OCI-M2 (cell line): ENCODE data around the gene TSHZ2.

Experiments
- DNase-seq: peaks from one replicate; lab custom pipeline; 2025; ENCODE audit not compliant: unreplicated experiment; lab: John Stamatoyannopoulos, UW

TSHZ2 gene

GRCh38 chr20:53274365-53274764, 302.2 kb downstream of the TSHZ2 start:
- no peak for DNase-seq

DNA sequence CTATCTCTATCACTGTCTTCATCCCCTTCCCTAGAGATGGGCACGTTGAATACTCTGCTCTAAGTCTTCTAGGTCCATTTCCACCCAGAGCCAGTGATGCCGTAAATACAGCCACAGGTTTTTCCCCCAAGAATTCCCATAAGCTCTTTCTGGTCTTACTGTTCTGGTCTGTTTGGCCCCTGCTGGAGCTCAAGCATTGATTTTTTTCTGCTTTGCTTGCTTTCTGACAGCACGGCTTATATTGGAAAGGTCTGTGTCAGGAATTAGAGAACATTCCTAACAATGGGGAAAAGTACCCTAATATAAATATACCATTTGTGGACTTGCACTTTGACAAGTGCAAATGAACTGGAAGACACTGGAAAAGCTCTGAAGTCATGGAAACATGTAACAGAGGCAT, 302.6 kb downstream of the TSHZ2 start:
- DNase-seq = no peak

- DNase-seq = no peak
Observed at GRCh38 chr20:53276143-53276542, 304.0 kb downstream of the TSHZ2 start.

DNA sequence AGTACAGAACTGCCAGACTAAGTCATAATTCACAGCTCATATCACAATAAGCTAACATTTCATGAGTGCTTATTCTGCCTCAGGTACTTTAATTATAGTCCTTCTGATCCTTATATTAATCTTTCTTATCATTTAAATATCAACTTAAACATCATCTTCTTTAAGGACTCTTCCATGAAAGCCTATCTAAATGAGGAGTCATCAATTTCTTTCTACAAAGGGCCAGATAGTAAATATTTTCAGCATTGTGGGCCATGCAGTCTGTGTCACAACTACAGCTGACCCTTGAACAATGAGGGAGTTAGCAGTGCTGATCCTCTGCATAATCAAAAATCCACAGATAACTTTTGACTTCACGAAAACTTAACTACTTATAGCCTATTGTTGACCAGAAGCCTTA, 306.4 kb downstream of the TSHZ2 start:
- no peak for DNase-seq

DNA sequence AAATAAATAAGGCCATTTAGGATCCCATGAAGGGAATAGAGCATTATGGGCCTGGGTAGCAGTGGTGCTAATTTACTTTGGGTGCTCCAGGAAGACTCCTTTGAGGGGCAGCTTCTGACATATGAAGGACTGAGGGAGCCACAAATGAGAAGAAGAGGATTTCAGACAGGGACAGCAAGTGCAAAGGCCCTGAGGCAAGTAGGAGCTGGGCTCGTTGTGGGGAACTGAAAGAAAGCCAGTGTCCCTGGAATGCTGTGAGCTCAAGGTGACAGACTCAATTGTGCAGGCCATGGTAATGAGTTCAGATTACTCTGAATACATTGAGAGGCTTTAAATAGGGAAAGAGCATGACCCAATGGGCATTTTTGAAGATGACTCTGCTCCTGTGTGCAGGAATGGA, 307.6 kb downstream of the TSHZ2 start:
- no peak for DNase-seq

DNA sequence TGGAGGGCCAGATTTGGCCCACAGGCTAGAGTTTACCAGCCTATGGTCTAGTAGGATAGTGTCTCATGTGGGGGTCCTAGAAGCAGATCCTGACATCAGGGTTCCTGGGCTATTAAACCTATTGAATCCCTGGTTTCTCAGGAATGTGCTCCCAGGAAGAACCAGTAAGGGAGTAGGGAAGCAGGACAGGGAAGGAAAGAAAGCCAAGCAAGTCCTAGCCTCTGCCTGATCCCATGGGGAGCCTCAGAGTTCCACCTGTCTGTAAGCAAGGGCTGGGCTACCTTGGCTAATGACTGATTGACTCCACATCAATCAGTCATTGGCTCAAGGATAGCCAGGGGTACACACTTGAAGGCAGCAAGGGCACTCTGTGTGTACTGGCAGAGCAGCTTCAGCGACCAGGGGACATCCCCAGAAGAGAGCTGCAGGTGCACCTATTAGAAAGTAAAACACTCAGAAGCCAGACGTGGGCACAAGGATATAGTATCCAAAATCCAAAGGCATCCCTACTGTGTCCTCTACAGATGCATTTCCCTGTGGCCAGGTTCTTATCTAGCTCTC, 309.5 kb downstream of the TSHZ2 start:
- DNase-seq = no peak

- no peak for DNase-seq
Observed at GRCh38 chr20:53282217-53282955, 310.2 kb downstream of the TSHZ2 start.

- DNase-seq = no peak
Observed at GRCh38 chr20:53283011-53283410, 310.9 kb downstream of the TSHZ2 start.

DNA sequence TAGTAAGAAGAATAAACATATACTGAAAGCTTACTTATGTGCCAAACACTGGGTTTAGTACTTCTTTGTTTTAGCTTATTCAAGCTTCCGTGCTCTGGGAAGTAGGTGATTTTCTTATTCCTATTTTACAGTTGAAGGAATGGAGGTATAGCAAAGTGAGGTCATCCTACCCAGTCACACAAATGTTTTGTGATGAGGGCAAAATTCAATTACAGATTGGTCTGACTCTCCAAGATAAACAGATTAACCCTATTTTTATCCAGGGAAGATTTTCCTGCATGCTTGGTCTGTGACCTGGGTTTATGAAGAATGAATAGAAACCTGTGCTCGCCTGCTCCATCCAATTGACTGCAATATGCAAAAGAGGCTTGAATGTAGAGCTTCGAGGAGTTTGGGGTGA, 311.4 kb downstream of the TSHZ2 start:
- DNase-seq = no peak

- DNase-seq = no peak
Observed at GRCh38 chr20:53284256-53284655, 312.1 kb downstream of the TSHZ2 start.

DNA sequence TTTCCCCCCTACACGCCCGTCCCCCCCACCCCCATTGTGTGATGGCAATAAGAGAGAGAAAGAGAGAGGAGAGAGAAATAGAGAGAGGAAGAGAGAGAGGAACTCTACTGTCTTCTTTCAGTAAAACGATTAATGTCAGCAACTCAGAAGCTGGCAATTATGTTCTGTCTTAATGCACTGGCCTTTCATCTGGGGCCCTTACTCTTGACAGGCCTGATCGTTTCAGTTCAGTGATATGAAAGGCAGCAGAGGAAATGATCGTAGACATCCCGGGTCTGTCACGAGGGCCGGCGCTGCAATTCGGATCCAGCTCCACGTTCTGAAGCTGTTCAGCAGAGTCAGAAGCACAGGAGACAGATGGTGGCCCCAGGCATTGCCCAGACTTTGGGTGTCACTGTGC, 312.5 kb downstream of the TSHZ2 start:
- no peak for DNase-seq

DNA sequence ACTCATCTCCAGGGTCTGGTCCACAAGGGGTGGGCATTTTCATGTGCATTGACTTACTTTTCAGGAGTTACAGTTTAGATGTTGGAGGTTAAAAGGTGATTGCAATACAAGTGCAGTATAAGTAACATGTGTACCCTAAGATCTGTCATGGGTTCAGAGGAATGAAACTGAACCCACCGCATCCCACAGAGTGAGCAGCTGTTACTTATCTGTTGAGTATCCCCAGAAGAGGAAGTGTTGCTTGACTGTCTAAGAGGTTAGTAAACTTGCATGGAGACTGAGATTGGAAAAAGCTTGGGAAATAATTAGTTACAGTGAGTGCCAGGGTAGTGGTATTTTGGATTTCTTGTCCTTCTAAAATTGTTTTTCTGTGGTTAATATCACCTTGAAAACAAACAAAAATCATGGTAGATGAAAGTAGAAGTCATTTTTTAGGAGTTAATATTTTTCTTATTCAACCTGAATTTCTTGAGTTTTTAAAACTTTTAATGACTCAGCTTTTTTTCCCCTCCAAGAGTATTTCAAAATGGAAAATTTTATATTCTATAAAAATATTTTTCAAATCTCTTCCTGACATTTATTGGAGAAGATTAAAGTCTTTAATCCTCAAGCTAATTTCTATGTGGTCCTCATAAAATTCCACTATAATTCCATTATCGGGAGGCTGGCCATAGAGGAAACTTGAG, 315.3 kb downstream of the TSHZ2 start:
- no peak for DNase-seq

GRCh38 chr20:53291548-53291947, 319.4 kb downstream of the TSHZ2 start:
- no peak for DNase-seq

DNA sequence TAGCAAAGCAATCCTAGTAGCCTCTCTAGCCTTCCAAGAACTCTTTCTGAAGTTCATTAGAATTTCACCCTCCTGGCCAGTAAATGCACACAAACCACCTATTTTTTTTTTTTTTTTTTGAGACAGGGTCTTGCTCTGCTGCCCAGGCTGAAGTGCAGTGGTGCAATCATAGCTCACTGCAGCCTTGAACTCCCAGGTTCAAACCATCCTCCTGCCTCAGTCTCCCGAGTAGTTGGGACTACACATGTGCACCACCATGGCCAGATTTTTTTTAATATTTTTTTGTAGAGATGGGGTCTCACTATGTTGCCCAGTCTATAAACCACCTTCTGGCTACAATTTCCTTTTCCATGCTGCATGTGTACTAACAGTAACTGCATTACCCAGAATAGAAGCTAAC, 320.2 kb downstream of the TSHZ2 start:
- DNase-seq = no peak

- no peak for DNase-seq
Observed at GRCh38 chr20:53294804-53295203, 322.6 kb downstream of the TSHZ2 start.

DNA sequence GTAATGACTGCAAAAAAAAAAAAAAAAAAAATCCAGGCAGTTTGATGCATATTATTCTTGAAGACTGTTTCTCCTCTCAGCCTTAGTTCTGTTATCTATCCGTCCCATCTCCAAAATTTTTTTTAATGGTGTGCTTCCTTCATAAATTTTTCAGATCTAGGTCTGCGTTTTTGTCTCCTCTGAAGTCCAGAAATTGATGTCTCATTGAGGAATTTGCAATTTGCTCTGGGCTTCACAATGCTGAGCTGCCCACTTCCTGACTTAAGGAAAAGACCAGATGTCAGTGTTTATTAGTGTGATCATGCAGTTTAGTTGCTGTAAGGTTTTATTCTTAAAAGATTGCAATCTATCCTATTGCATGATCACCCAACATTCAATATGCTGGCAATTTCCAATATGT, 323.9 kb downstream of the TSHZ2 start:
- DNase-seq = no peak

- no peak for DNase-seq
Observed at GRCh38 chr20:53296451-53297153, 324.4 kb downstream of the TSHZ2 start.

DNA sequence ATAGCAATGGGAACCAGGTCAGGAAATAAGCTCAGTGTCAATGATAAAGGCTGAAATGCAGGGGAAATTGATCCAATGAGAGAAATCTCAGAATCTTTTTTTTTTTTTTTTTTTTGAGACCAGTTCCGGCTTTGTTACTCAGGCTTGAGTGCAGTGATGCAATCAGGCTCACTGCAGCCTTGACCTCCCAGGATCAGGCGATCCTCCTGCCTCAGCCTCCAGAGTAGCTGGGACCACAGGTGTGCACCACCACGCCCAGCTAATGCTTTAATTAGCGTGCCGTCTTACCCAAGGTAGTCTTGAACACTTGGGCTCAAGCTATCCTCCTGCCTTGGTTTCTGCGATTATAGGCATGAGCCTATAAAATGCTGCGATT, 325.0 kb downstream of the TSHZ2 start:
- no peak for DNase-seq

DNA sequence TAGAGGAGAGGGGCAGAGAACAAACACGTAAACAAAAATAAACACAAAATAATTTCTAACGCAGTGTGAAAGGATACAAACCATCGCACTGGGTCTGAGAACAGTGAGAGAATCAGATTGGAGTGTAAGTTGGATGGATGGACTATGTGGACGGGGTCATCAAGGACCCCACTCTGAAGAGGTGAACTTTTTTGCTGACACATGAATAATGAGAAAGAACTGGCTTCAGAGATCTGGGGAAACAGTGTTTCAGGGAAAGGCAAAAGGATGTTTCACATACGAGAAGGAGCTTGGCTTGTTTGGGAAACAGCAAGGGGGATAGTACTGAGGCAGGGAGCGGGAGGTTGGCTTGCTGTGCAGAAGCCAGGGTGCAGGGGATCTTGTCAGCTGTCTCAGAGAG, 326.1 kb downstream of the TSHZ2 start:
- DNase-seq = no peak

GRCh38 chr20:53298911-53299310, 326.8 kb downstream of the TSHZ2 start:
- no peak for DNase-seq

- DNase-seq = no peak
Observed at GRCh38 chr20:53299831-53300230, 327.7 kb downstream of the TSHZ2 start.

- DNase-seq = no peak
Observed at GRCh38 chr20:53301869-53302268, 329.7 kb downstream of the TSHZ2 start.
